H54 (cell line): ENCODE measurements around the gene POLK.
"Not testable (repeated sequence)": the region's sequence is repeated elsewhere in the genome, so short reads cannot be mapped to it uniquely, and the experiment has no call there.

Source experiments
- DNase-seq: peaks from one replicate; pipeline ENCODE4 v3.0.0; 2011; ENCODE audit warnings: low spot score, mixed read lengths; ENCODE audit not compliant: insufficient read length
- FAIRE-seq: peaks from 3 replicates; lab custom pipeline; 2011; peaks lifted over from hg19 to GRCh38; lab: Jason Lieb, UNC
- POLR2A ChIP-seq: IDR thresholded peaks from 2 replicates; pipeline ENCODE4 v1.6.1; 2011; ENCODE audit warnings: low read depth, mild to moderate bottlenecking, low read length

POLK gene

DNA sequence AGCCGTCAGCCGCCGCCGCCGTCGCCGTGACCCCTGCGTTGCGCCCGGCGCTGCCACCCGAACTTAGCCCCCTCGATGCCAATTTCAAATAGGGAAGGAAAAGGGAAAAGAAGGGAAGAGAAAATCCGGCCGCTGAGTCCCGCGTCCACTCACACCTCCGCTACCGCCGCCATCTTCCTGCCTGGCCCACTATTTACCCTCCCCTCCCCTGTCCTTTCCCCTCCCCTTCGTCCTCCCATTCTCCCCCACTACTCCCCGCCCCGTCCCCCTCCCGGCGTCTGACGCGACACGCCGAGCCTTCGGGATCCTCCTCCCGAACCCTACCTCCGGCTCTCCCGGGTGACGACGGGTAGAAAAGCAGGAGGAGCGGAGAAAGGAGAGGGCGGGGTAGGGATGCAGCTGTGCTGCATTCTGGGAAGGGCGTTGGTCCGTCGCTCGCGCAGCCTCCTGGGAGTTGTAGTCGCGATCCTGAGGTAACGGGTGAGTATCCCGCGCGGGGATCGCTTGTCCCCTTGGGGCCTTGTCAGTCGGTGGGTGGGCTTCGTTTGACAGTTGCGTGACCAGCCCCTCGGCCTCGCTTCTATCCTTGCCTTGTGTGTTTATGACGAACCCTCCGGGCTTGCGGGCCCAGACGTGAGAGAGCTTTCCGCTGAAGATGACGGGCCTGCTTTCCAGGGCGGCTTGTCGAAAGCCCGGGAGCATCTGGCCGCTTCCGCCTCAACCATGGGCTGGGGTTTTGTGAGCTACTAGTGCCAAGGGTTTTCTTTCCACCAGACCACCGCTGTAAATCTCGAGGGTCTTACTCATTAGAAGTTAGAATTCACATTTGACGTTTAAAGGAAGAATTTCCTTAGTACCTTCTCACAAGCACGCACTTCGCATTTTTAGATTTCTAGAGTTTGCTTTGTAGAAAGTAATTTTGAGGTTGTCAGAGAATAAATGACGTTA, at the start of gene POLK, which contains the start of gene CERT1:
Gene POLK, plus strand, starts transcription at position 457 of the 948 bp plus-strand sequence.
Gene CERT1, minus strand, starts transcription at position 195 of the 948 bp plus-strand sequence. CDS start 422 bp downstream, outside the sequence.
- peak; percentile 79 for TF ChIP-seq POLR2A
- FAIRE-seq (peak; percentile 98), DNase-seq (peak; percentile 90)

DNA sequence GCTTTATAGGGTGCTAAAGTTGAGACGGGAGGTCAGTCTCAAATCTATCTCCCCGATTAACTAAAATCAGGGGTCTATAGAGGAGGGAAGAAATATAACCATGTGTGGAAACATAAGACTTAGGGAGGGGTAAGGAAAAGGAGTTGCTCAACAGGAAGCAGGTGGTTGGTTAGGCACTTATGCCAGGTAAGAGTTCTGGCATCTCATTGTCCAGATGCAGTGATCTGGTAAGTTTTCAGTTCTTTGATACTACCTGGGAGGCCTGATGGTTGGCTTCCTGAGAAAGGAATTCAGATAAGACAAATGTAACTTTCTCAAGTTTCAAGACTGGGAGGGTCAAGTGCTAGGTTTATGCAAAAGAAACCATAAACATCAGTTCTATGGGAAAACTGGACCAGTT, 48.0 kb upstream of the POLK start:
- DNase-seq (no peak), FAIRE-seq (no peak)
- TF ChIP-seq POLR2A, result no peak

DNA sequence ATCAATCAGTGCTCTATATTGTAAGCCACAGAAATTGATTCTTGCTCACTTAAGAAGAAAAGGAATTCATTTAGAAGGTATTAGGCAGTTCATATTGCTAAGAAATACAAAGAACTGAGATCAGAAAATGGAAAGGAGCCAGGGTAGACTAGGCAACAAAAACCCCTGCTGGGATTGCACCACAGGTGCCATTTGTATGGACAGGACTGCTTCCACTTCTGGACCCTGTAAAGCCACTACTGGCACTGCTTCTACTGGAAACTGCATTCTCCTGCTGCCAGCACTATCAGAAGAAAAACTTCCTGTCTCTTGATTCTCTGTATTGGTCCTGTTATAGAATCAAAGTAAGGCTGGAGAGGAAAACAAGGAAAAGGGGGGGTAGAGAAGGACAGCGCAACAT, 46.2 kb upstream of the POLK start:
- DNase-seq (no peak), FAIRE-seq (peak; percentile 15)
- TF ChIP-seq POLR2A, result no peak

DNA sequence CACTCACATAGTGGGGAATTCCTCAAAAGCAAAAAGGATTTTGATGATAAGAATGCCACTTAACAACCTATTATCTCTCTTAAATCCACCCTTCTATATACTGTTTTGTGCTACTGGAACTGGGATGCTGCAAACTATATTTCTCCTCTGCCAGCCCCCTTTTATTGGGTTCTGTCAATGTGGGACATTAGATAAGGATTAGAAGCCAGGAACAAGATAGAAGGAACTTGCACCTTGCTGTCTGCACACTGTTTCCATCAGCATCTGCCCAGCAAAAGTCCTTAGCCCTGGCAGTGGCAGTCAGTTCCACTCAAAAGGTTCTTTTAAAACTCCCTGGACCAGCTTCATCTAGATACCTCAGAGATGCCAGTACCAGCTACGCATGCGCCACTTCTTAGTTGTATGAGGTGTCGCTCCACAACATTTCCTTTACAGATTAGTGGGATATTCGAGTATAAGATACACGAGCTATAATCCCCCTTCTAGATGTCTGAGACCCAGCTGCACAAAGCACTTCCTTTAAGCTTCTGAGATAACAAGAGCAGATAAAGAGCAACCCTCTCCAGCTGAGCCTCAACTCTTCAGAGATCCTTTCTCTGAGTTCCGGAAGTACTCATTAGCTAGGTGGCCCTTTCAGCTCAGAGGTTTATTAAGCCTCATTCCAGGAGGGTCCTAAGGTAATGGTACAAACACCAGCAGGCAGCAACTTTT, 45.5 kb upstream of the POLK start:
- TF ChIP-seq POLR2A, result no peak
- FAIRE-seq, result no peak
- DNase-seq, result no peak

DNA sequence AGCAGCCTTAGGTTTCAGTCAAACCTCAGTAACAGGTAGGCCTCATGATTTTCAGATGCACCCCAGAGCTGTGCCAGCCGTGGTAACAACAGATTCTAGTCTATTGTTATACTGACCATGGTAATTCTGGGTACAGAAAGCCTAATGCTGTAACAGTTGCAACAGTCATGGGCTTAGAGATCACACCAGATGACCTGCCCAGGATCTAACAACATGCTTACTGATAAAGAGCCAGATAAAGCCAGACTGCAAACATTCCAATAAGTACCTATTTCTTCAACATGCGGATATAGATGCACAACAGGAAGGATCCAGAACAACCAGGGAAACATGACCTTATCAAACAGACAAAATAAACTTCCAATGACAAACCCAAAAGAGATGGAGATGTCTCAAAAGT, 43.1 kb upstream of the POLK start:
- FAIRE-seq (peak; percentile 36), DNase-seq (no peak)
- TF ChIP-seq POLR2A, result no peak

DNA sequence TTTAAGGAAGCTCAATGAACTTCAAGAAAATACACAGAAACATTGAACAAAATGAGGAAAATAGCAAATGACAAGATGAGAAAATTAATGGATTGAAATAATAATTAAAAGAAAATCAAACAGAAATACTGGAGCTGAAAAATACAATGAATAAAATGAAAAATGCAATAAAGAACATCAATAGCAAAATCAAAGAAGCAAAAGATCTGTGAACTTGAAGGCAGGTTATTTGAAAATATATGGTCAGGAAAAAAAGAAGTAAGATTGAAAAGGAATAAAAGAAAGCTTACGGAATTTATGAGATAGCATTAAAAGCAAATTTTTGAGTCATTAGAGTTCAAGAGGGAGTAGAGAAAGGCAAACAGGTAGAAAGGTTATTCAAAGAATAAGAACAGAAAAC, 42.7 kb upstream of the POLK start:
- TF ChIP-seq POLR2A, result no peak
- no peak for DNase-seq
- FAIRE-seq, result no peak

DNA sequence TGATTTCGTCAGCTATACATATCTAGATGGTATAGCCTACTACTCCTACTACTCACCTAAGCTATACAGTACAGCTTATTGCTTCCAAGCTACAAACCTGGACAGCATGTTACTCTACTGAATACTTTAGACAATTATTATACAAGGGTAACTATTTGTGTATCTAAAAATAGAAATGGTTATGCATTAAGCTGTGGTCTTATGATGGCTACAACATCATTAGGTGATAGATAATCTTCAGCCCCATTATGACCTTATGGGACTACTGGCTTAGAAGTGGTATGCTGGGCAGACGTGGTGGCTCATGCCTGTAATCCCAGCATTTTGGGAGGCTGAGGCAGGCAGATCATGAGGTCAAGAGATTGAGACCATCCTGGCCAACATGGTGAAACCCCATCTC, 40.5 kb upstream of the POLK start:
- DNase-seq, result no peak
- no peak for FAIRE-seq
- TF ChIP-seq POLR2A, result no peak

DNA sequence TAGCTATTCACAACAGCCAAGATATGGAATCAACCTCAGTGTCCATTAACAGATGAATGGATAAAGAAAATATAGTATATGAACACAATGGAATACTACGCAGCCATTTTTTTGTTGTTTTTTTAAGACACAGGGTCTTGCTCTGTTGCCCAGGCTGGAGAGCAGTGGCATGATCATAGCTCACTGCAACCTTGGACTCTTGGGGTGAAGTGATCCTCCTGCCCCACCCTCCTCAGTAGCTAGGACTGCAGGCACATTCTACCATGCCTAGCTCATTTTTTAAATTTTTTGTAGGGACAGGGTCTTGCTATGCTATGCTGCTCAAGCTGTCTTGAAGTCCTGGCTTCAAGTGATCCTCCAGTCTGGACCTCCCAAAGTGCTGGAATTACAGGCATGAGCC, 38.7 kb upstream of the POLK start:
- DNase-seq, result no peak
- TF ChIP-seq POLR2A, result no peak
- FAIRE-seq, result no peak

DNA sequence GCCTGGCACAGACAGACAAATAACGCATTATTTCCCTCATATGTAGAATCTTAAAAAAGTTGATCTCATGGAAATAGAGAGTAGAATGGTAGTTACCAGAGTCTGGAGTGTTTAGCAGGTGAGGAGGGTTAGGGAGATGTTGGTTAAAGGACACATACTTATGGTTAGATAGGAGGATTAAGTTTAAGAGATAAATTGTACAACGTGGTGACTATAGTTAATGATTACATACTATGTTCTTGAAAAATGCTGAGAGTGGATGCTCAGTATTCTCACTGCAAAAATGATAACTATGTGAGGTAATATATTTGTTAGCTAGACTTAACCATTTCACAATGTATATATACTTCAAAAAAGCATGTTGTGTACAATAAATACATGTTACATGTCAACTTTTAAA, 38.2 kb upstream of the POLK start:
- DNase-seq (no peak), FAIRE-seq (peak; percentile 43)
- TF ChIP-seq POLR2A, result no peak

DNA sequence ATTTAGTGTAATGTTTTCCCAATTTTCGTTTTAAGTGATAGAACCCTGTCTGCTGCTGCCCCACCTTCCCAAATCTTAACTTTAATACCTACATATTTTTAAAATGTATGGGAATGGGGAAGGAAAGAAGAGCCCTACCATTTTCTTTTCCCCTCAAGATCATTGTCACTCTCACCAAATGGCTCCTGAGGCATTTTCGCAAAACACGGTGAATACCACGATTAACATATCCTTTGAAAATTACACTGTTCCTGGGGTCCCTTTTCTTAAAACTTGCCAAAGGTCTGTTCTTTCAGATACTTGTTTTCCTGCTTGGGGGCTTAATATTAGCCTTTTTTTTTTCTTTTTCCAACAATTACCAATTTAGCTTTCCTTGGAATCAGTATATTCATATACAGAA, 36.3 kb upstream of the POLK start:
- no peak for TF ChIP-seq POLR2A
- DNase-seq (no peak), FAIRE-seq (no peak)

DNA sequence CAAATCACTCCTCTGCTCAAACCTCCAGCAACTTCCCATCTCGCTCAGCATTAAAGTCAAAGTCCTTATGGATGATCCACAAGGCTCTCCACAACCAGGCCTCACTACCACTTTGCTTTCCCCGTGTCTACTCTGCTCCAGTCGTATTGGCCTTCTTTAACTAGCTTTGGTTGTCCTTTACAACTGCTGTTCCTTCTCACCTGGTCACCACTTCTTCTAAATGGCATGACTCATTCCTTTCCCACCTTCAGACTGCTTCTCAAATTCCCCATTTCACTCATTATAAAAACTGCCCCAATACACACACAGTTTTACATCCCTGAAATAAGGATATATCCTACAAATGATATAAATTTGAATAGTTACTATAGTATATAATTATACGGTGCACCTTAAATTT, 30.7 kb upstream of the POLK start:
- no peak for TF ChIP-seq POLR2A
- FAIRE-seq, result no peak
- DNase-seq, result no peak

DNA sequence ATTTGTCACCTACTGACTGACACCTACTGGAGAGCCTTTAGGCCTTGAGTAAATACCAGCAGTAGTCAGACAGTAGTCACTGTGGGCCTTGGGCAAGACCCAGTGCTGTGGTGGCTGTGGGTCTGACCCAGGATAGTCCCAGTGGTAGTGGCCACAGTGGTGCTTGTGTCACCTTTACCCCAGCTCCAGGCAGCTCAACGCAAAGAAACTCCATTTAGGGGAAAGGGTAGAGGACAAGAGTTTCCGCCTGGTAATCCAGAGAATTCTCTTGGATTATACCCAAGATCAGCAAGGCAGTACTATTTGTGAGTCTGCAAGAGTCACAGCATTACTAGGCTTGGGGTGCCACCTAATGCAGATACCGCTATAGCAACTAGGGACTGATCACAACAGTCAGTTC, 29.2 kb upstream of the POLK start:
- FAIRE-seq (no peak), DNase-seq (no peak)
- no peak for TF ChIP-seq POLR2A

DNA sequence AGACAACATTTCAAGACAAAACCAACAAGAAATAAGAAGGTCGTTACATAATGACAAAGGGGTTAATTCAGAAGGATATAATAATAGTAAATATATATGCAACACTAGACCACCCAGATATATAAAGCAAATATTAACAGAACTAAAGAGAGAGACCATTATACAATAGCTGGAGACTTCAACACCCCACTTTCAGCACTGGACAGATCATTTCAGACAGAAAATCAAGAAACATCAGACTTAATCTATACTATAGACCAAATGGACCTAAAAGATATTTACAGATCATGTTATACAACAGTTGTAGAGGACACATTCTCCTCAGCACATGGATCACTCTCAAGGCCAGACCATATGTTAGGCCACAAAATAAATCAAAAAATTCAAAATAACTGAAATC, 27.1 kb upstream of the POLK start:
- DNase-seq (no peak), FAIRE-seq (no peak)
- no peak for TF ChIP-seq POLR2A

DNA sequence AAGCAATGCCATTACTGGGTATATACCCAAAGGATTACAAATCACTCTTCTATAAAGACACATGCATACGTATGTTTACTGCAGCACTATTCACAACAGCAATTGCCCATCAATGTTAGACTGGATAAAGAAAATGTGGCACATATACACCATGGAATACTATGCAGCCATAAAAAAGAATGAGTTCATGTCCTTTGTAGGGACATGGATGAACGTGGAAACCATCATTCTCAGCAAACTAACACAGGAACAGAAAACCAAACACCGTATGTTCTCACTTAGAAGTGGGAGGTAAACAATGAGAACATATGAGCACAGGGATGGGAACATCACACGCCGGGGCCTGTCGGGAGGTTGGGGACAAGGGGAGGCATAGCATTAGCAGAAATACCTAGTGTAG, 21.8 kb upstream of the POLK start:
- DNase-seq, FAIRE-seq: not testable (repeated sequence)
